H54 (cell line): ENCODE measurements around the gene CHST9.

ENCODE experiments used
- DNase-seq: peaks from one replicate; pipeline ENCODE4 v3.0.0; 2011; ENCODE audit warnings: low spot score, mixed read lengths; ENCODE audit not compliant: insufficient read length
- FAIRE-seq: peaks from 3 replicates; lab custom pipeline; 2011; peaks lifted over from hg19 to GRCh38; lab: Jason Lieb, UNC
- POLR2A ChIP-seq: IDR thresholded peaks from 2 replicates; pipeline ENCODE4 v1.6.1; 2011; ENCODE audit warnings: low read depth, mild to moderate bottlenecking, low read length

The CHST9 gene

GRCh38 chr18:26902291-26902690 is 282.8 kb downstream of the CHST9 start:
- FAIRE-seq (no peak), DNase-seq (no peak)
- no peak for TF ChIP-seq POLR2A

- TF ChIP-seq POLR2A = no peak
- no peak for FAIRE-seq
Observed at GRCh38 chr18:26901020-26901419, 284.1 kb downstream of the CHST9 start.

GRCh38 chr18:26894426-26894825 is 290.7 kb downstream of the CHST9 start:
- DNase-seq = no peak
- no peak for FAIRE-seq
- no peak for TF ChIP-seq POLR2A

More at GRCh38 chr18:26901020-26901419, 284.1 kb downstream of the CHST9 start:
- DNase-seq = no peak

GRCh38 chr18:26893996-26894395 is 291.1 kb downstream of the CHST9 start:
- FAIRE-seq = no peak
- DNase-seq = no peak
- no peak for TF ChIP-seq POLR2A

- DNase-seq (no peak), FAIRE-seq (no peak)
- TF ChIP-seq POLR2A = no peak
Observed at GRCh38 chr18:26888259-26888658, 296.8 kb downstream of the CHST9 start.

GRCh38 chr18:26875040-26875654 is 310.0 kb downstream of the CHST9 start:
- DNase-seq = no peak
- FAIRE-seq = no peak
- TF ChIP-seq POLR2A = no peak

GRCh38 chr18:26874283-26874682 is 310.8 kb downstream of the CHST9 start:
- no peak for TF ChIP-seq POLR2A
- FAIRE-seq (no peak), DNase-seq (no peak)

GRCh38 chr18:26869640-26870039 is 315.5 kb downstream of the CHST9 start:
- no peak for TF ChIP-seq POLR2A
- DNase-seq (no peak), FAIRE-seq (no peak)

- DNase-seq = no peak
- no peak for FAIRE-seq
Observed at GRCh38 chr18:26868968-26869586, 316.0 kb downstream of the CHST9 start.

GRCh38 chr18:26867471-26867870 is 317.6 kb downstream of the CHST9 start:
- DNase-seq (no peak), FAIRE-seq (no peak)
- TF ChIP-seq POLR2A = no peak

More at GRCh38 chr18:26868968-26869586, 316.0 kb downstream of the CHST9 start:
- no peak for TF ChIP-seq POLR2A

GRCh38 chr18:26865557-26865956 is 319.6 kb downstream of the CHST9 start, which contains the start of gene AQP4:
AQP4 (minus strand) TSS chr18:26865707; CDS start chr18:26865689, 18 bp downstream.
- DNase-seq = no peak
- TF ChIP-seq POLR2A = no peak

GRCh38 chr18:26864658-26865057 is 320.4 kb downstream of the CHST9 start:
- DNase-seq (no peak), FAIRE-seq (no peak)
- no peak for TF ChIP-seq POLR2A

More at GRCh38 chr18:26865557-26865956, 319.6 kb downstream of the CHST9 start, which contains the start of gene AQP4:
- no peak for FAIRE-seq

GRCh38 chr18:26863921-26864497 is 321.1 kb downstream of the CHST9 start:
- FAIRE-seq (no peak), DNase-seq (no peak)
- no peak for TF ChIP-seq POLR2A

GRCh38 chr18:26863122-26863879 is 321.8 kb downstream of the CHST9 start:
- no peak for FAIRE-seq
- DNase-seq = no peak
- TF ChIP-seq POLR2A = no peak
